NCI-H2081 (cell line): ENCODE results near the gene BCL2.
"Not testable (repeated sequence)": the region's sequence is repeated elsewhere in the genome, so short reads cannot be mapped to it uniquely, and the experiment has no call there.

Experiments used
- DNase-seq, 2 experiments: peaks; one replicate each; lab custom pipeline; 2025; lab: John Stamatoyannopoulos, UW

The BCL2 gene

GRCh38 chr18:63198868-63199742, 120.5 kb downstream of the BCL2 start:
- DNase-seq, result no peak

GRCh38 chr18:63198098-63198760, 121.3 kb downstream of the BCL2 start:
- no peak for DNase-seq

- DNase-seq, result no peak
Observed at GRCh38 chr18:63197246-63197869, 122.2 kb downstream of the BCL2 start.

GRCh38 chr18:63195326-63196159, 124.0 kb downstream of the BCL2 start:
- DNase-seq, result no peak

DNA sequence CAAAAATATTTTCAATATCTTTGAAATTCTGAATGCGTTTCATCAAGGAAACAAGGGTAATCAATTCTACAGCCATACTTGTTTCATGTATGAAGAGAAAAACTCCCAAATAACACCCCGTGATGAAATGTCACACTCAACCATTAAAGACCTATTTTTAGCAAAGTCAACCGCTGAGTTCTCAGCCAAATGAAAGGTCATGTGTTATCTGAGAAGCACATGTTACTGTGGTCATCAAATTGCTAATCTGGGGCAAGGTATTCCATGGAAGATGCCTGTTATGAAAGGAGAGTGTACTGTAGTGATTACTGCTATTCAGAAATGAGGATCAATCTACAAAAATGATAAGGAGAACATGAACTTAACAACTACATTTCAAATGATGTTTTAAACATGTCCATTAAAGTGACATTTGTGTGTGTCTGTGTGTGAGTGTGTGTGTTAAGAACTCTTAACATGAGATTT, 126.7 kb downstream of the BCL2 start:
- DNase-seq, result no peak

DNA sequence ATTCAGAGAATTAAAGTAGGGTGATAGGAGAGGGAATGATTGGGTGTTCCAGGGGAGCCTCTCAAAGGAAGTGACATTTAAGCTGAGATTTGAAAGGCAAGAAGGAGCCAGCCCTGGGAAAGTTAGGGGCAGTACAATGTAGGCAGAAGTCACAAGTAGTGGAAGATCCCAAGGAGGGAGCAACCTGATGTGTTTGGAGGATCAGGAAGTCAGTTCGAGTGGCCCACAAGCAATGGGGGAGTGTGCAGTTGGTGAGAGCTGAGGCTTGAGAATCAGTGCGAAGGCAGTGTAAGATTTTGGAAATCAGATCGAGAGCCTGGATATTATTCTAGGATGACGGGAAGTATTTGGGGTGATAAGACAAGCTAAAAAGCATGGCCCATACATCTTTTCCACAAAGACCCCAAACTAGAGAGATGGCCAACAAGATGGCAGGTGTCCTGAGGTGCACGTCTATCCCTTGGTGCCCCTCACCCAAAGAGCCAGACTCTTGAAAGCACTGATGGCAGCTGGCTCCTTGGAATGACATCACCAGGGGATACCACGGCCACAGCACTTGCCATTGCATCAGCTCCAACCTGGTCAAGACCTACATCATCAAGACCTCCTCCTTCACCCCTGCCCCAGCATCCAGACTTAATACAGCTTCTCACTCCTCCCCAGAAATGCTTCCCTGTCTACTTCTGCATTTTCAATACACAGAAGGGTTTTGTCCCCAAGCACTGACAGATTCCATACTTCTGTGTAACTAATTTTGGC, 127.3 kb downstream of the BCL2 start:
- no peak for DNase-seq

- DNase-seq, result no peak
Observed at GRCh38 chr18:63191413-63191812, 128.2 kb downstream of the BCL2 start.

GRCh38 chr18:63190838-63191237, 128.7 kb downstream of the BCL2 start:
- DNase-seq, result not testable (repeated sequence)

DNA sequence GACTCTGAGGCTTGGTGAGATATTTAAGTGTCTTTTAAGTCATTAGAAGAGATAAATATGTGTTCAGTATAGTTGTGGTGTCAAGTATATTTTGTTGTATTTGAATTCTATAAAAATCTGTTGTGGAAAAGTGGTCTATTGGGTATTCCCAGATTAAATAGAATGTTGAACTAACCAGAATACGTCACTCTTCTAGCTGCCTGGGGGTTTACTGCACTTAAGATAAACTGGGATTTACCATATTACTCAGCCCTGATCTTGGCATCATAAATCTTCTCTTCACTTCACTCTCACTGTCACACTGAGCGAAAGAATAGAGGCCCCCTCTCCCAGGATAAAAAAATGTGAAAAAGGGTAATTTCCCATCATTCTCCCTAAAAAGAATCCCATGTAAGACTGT, 129.8 kb downstream of the BCL2 start:
- DNase-seq, result no peak

- no peak for DNase-seq
Observed at GRCh38 chr18:63189041-63189440, 130.5 kb downstream of the BCL2 start.

GRCh38 chr18:63187791-63188460, 131.6 kb downstream of the BCL2 start:
- no peak for DNase-seq

DNA sequence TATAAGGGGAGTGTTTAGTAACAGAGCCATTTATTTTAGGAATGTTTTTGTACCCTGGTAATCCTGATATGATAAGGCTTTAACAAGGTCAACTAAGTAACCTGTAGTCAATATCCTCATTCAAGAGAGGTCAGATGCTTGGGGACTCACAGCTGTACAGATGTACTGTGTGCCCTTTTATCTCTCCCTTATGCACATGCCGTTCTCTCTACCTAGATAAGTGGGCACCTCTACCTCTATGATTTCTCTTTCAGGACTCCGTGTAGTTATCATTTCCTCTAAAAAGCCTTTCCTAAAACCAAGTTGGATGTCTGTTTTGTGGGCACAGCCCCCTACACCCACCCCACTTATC, 132.4 kb downstream of the BCL2 start:
- DNase-seq, result no peak

GRCh38 chr18:63186520-63187222, 132.9 kb downstream of the BCL2 start:
- no peak for DNase-seq

DNA sequence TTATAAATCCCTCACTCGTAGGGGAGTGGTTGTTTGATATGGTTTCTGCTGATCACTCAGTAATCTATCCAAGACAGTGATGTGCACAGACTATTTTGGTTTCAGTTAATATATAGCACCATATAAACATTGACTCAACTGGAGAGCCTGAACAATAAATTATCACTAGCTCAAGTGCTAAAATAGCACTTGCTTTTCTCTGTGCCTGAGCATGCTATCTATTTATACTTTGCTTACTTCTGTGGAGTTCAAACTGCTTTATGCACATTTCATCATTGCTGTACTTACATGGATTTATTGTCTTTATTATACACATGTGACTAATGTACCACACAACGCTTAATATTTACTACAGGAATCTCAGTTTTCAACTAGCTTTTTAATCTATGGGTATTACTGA, 133.6 kb downstream of the BCL2 start:
- DNase-seq, result no peak

- DNase-seq, result no peak
Observed at GRCh38 chr18:63183952-63184770, 135.4 kb downstream of the BCL2 start.

DNA sequence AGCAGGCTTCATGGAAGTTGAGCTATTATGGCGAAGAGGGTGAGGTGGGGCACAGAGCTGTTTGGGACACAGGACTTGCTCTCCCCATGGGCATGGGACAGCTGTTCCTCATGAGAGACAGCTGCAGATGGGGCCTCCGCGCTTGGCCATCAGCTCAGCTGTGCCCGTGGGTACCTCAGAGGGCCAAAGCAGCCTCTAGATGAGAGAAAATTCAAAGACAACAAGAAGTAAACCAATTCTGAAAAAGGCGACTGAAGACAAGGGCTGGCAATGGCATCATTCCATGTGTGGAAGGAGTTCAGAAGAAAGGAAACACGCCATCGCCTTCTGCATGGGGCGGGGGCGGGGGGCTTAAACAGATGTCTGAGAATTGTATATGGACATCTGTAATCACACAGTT, 136.2 kb downstream of the BCL2 start:
- DNase-seq, result no peak

DNA sequence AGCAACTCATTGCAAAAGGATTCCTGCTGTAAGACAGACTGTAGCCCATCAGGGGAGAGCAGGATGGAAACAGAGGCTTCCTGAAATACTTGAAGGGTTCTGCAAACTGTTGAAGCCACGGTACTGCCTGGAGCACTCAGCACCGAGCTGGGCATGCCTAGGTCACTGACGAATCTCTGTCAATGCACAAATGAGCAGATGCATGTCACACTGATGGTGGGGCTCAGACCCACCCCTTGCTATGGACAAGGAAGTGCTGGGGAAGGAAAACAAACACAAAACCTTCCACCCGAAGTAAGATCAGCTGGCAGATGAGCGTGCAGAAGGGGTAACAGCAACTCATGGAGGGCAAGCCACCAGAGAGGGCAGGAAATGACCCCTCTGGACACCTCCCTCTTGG, 136.7 kb downstream of the BCL2 start:
- DNase-seq, result no peak

GRCh38 chr18:63182310-63182772, 137.2 kb downstream of the BCL2 start:
- no peak for DNase-seq

DNA sequence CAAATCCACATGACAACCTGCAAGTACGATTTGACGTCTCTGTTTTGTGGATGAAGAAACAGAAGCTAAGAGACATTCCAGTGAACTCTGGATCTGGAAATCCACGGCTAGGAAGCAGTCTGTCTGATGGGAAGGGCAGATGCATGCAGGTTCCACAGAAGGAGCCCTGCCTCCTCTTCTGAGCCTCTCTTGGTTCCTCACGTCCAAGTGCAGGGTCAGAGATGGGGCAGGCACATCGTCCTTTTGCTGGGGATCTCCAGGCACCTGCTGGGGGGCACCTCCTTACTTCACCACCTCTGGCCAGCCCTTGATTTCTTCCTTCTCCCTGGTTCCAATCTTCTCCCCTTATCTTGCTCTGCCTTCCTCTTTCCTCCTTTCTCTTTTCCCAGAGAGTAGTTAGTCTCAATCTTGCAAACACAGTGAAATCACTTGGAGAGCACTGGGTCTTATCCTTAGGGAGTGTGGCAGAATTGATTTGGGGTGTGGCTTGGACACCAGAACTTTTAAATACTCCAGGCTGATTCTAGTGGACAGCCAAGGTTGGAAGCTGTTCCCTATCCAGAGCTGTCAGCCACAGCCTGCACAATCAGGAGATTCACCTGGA, 137.8 kb downstream of the BCL2 start:
- DNase-seq, result no peak
